ENCODE results near the gene TMUB1. TPM values are rescaled to one million over a fixed set of nuclear protein-coding genes. Genes with fewer than 3 reads are reported as not detected.

Gene TMUB1
- total RNA-seq, 1 experiment from 2014 or later = 45.4 TPM

- Histone ChIP-seq H4K20me1 (ENCODE audit: control insufficient read depth, insufficient read depth, insufficient read length) (no peaks in the 10 kb centered on the region), H2BK20ac (ENCODE audit: low read depth, low read length, poor library complexity, severe bottlenecking) (no peak overlapping the region), H3K27me3 (ENCODE audit: insufficient read depth, low read length) (no peaks in the 10 kb centered on the region), H3K56ac (ENCODE audit: insufficient read length, low read depth, low read length) (no peak overlapping the region), H4K91ac (ENCODE audit: insufficient read length, low read depth, low read length) (no peak overlapping the region), H3K79me1 (ENCODE audit: insufficient read depth, low read depth, low read length, poor library complexity, severe bottlenecking) (no peaks in the 10 kb centered on the region), H3K9ac (ENCODE audit: extremely low read depth, insufficient read length, low read length) (no peak overlapping the region), H3K9me3 (ENCODE audit: control insufficient read depth, low read depth, low read length) (no peaks in the 10 kb centered on the region), H3K23ac (ENCODE audit: insufficient read length, low read depth, low read length) (no peak overlapping the region), H2BK5ac (ENCODE audit: insufficient read length, low read length) (no peak overlapping the region), H3T11ph (ENCODE audit: low read length) (no peak overlapping the region), H3K14ac (ENCODE audit: insufficient read depth, low read length) (no peak overlapping the region), H3K23me2 (ENCODE audit: insufficient read length, low read depth, low read length, poor library complexity, severe bottlenecking) (peaks cover 2% of the 10 kb centered on the region), H2AFZ (ENCODE audit: low read length) (no peak overlapping the region), H3K4ac (ENCODE audit: low read depth, low read length) (no peak overlapping the region), H2BK120ac (ENCODE audit: low read depth, low read length, poor library complexity, severe bottlenecking) (no peak overlapping the region), H4K8ac (replicated peaks; ENCODE audit: insufficient read length, low read depth, low read length) (no peak overlapping the region), H3K18ac (ENCODE audit: insufficient read length, low read depth, low read length) (no peak overlapping the region), H3K27ac (ENCODE audit: insufficient read length, low read depth, low read length) (no peak overlapping the region), H2BK15ac (ENCODE audit: low read depth, low read length) (no peak overlapping the region), H2AK5ac (ENCODE audit: insufficient read length, low read length) (no peak overlapping the region), H2BK12ac (ENCODE audit: insufficient read length, low read depth, low read length) (no peak overlapping the region), H3K4me2 (ENCODE audit: insufficient read depth, insufficient read length, low read length) (no peak overlapping the region), H3K4me1 (ENCODE audit: insufficient read depth, low read length) (no peaks in the 10 kb centered on the region; the same call in 1 of the 2 replicates), H3K79me2 (ENCODE audit: insufficient read depth, low read length) (no peaks in the 10 kb centered on the region), H4K5ac (ENCODE audit: insufficient read length, low read depth, low read length) (no peak overlapping the region)
- H3K4me1 Mint-ChIP-seq = peaks cover 3 to 9% of the 10 kb centered on the region in 2 experiments
- H3K27ac Mint-ChIP-seq = peak overlapping the region in 1 of 3 experiments; percentile 18; a peak in 2 of 7 replicates
- WGBS (ENCODE audit: extremely low coverage, insufficient read length, low lambda C conversion rate) = no CpG with 5 or more reads among the region's 19 CpGs
- no peak overlapping the region for H3K4me3 Mint-ChIP-seq
- H3K36me3 Mint-ChIP-seq (ENCODE audit: insufficient read depth in 1 of 3, low read depth in 3 of 3) = peaks cover 27 to 66% (median 32%) of the 10 kb centered on the region in 3 experiments
- H3K27me3 Mint-ChIP-seq (ENCODE audit: low read depth) = peaks cover 4% of the 10 kb centered on the region; the same call in 1 of the 2 replicates
- no peak for DNase-seq
- TF ChIP-seq CTCF (conservative IDR thresholded peaks at IDR 0.05) = no peak
- no peaks in the 10 kb centered on the region; a peak in 2 of 5 replicates for H3K9me3 Mint-ChIP-seq
Measured at GRCh38 chr7:151131592-151132293, 48.5 kb upstream of the TMUB1 start.

All from H9 (cell line).